ENCODE results near the gene GGA1. TPM values are rescaled to one million over a fixed set of nuclear protein-coding genes. Genes with fewer than 3 reads are reported as not detected.

The GGA1 gene
- total RNA-seq, 1 experiment from 2014 or later: 89.8 TPM

DNA sequence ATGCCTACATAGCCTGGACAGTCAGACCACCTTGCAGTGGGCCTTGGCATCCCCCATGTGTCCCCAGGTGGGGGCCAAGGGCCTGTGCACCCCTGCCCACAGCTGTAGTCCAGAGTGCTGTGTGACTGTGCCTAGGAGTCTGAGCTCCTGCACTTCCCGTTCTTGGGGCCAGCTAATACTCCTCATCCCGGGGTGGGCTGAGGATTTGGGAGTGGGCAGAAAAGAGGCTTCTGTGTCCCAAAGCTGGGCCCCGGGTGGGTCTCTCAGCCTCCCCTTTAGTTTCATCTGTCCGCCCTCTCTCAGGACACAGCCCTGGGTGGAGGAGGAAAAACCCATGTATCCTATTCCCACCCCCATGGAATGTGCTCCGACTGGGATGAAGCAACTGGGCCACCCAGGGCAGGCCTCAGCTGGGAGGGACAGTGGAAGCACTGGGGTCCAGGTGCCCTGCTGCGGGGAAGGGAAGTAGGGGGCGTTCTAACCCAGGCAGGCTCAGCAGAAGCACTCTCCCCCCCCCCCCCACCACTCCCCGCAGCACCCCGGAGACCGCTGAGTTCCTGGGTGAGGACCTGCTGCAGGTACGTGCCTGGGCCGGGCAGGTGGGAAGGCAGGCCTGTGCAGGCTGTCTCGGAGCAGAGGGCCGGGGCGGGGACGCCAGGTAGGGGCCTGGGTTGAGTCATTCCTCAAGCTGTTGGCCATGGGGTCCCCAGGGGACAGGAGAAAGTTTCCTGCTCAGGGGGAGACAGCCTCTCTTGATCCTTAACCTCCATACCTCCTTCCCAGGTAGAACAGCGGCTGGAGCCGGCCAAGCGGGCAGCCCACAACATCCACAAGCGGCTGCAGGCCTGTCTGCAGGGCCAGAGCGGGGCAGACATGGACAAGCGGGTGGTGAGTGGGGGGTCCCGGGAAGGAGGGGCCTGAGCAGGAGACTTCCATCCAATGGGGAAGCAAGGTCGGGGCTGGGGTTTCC, 32.2 kb downstream of the GGA1 start:
- peak overlapping the region; percentile 77 for H3K27ac Mint-ChIP-seq (ENCODE audit: unreplicated experiment)
- H3K4me3 Mint-ChIP-seq (ENCODE audit: low read depth, unreplicated experiment): peak overlapping the region; percentile 72
- peaks cover 52% of the 10 kb centered on the region for H3K36me3 Mint-ChIP-seq (ENCODE audit: insufficient read depth, unreplicated experiment)
- BruUV-seq (replicated peaks): no TSS peak
- TF ChIP-seq, protein P1, sequence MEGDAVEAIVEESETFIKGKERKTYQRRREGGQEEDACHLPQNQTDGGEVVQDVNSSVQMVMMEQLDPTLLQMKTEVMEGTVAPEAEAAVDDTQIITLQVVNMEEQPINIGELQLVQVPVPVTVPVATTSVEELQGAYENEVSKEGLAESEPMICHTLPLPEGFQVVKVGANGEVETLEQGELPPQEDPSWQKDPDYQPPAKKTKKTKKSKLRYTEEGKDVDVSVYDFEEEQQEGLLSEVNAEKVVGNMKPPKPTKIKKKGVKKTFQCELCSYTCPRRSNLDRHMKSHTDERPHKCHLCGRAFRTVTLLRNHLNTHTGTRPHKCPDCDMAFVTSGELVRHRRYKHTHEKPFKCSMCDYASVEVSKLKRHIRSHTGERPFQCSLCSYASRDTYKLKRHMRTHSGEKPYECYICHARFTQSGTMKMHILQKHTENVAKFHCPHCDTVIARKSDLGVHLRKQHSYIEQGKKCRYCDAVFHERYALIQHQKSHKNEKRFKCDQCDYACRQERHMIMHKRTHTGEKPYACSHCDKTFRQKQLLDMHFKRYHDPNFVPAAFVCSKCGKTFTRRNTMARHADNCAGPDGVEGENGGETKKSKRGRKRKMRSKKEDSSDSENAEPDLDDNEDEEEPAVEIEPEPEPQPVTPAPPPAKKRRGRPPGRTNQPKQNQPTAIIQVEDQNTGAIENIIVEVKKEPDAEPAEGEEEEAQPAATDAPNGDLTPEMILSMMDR (IDR thresholded peaks at IDR 0.05; ENCODE audit: unreplicated experiment): no peak
- H3K4me1 Mint-ChIP-seq (ENCODE audit: low read depth, unreplicated experiment): peaks cover 9% of the 10 kb centered on the region
- CTCF ChIA-PET: interaction anchor here (0.7 to 1.2 kb wide), 3 partner anchors 15 to 87 kb away, joined by 3 to 4 read pairs (median 3); no protein-coding TSS in a partner anchor
- no peaks in the 10 kb centered on the region for H3K9me3 Mint-ChIP-seq (ENCODE audit: low read depth, unreplicated experiment)
- no peaks in the 10 kb centered on the region for H3K27me3 Mint-ChIP-seq (ENCODE audit: unreplicated experiment)
- no peak for DNase-seq
- intact Hi-C loops (cut with micrococcal nuclease; ENCODE audit: unreplicated experiment): loop anchor here (10.0 kb wide), 1 partner anchor 154 kb away; no protein-coding TSS in a partner anchor

DNA sequence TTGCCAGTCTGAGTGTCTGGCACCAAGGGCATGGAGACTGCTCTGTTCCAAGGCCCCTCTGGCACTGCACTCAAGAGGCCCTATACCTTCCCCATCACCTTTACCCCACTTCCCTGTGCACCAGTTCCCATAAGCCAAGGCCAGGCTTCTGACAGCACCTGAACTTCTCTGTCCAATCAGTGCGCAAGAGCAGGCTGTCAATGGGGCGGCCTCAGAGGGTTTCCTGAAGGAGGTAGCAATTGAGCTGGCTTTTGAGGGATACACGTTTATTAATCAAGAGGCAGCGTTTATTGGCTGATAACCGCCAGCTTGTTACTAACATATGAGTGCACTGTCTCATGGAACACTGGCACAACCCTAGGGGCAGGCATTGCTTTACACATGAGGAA, 32.9 kb downstream of the GGA1 start:
- H3K9me3 Mint-ChIP-seq (ENCODE audit: low read depth, unreplicated experiment): no peaks in the 10 kb centered on the region
- peaks cover 9% of the 10 kb centered on the region for H3K4me1 Mint-ChIP-seq (ENCODE audit: low read depth, unreplicated experiment)
- no peaks in the 10 kb centered on the region for H3K27me3 Mint-ChIP-seq (ENCODE audit: unreplicated experiment)
- no peak overlapping the region for H3K27ac Mint-ChIP-seq (ENCODE audit: unreplicated experiment)
- BruUV-seq (replicated peaks): no TSS peak
- intact Hi-C loops (cut with micrococcal nuclease; ENCODE audit: unreplicated experiment): loop anchor here (10.0 kb wide), 1 partner anchor 153 kb away; no protein-coding TSS in a partner anchor
- TF ChIP-seq, protein P1 (IDR thresholded peaks at IDR 0.05; ENCODE audit: unreplicated experiment): no peak
- peaks cover 56% of the 10 kb centered on the region for H3K36me3 Mint-ChIP-seq (ENCODE audit: insufficient read depth, unreplicated experiment)
- H3K4me3 Mint-ChIP-seq (ENCODE audit: low read depth, unreplicated experiment): no peak overlapping the region
- DNase-seq: no peak
- CTCF ChIA-PET: interaction anchor here (0.8 kb wide), 1 partner anchor 35 kb away, joined by 3 read pairs; no protein-coding TSS in a partner anchor

DNA sequence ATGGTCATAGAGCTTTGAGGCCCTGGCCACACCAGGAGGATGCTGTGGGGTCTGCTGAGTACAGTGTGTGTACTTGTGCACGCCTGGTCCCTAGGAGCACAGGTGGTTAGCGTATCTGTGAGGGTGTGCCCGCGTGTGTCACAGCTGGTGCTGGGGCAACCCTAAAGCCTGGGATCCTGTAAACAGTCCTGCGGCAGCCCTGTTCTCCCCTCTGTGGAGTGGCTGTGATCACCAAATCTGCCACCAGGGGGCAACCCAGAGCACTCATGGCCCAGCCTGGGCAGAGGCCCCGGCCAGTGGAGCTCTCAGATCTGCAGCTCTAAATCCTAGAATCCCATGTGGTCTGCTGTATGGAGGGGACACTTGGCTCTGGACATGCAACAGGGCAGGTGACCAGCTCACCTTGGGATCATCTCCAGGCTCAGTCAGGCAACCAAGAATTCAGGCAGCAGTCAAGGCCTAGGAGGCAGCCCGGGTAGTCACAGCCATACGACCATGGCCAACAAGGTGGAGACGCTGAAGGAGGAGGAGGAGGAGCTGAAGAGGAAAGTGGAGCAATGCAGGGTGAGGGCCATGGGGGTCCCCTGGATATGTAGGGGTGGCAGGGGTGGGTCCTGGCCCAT, 34.7 kb downstream of the GGA1 start:
- Mint-ChIP-seq H3K27ac (ENCODE audit: unreplicated experiment) (no peak overlapping the region), H3K9me3 (ENCODE audit: low read depth, unreplicated experiment) (no peaks in the 10 kb centered on the region), H3K4me1 (ENCODE audit: low read depth, unreplicated experiment) (peaks cover 8% of the 10 kb centered on the region), H3K4me3 (ENCODE audit: low read depth, unreplicated experiment) (no peak overlapping the region), H3K27me3 (ENCODE audit: unreplicated experiment) (no peaks in the 10 kb centered on the region), H3K36me3 (ENCODE audit: insufficient read depth, unreplicated experiment) (peaks cover 49% of the 10 kb centered on the region)
- TF ChIP-seq, protein P1 (IDR thresholded peaks at IDR 0.05; ENCODE audit: unreplicated experiment): peak; percentile 94
- intact Hi-C loops (cut with micrococcal nuclease; ENCODE audit: unreplicated experiment): loop anchor here (1.0 to 10.0 kb wide), 2 partner anchors 38 to 151 kb away; no protein-coding TSS in a partner anchor
- DNase-seq: peak; percentile 92
- no TSS peak for BruUV-seq (replicated peaks)
- CTCF ChIA-PET: interaction anchor here (0.5 to 2.3 kb wide), 23 partner anchors 9 to 373 kb away, joined by 3 to 42 read pairs (median 6); partner anchors contain the start of genes GCAT, GGA1, LGALS1 and NOL12

DNA sequence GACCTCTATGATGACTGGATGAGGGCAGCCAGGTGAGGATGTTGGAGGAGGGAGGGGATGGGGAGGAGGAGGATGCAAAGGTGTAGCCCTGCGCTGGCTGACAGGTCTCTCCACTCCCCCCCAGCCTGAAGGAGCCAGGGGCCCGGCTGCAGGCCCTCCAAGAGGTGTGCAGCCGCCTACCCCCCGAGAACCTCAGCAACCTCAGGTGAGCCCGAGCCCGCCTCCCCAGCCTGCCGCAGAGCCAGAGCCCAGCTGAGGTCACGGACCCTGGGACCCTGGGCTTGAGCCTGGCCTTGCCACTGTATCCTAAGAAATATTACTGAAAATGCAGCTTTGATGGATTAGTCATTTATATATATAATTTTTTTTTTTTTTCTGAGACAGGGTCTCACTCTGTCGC, 38.7 kb downstream of the GGA1 start:
- intact Hi-C loops (cut with micrococcal nuclease; ENCODE audit: unreplicated experiment): loop anchor here (10.0 kb wide), 1 partner anchor 147 kb away; no protein-coding TSS in a partner anchor
- no peaks in the 10 kb centered on the region for H3K27me3 Mint-ChIP-seq (ENCODE audit: unreplicated experiment)
- no peaks in the 10 kb centered on the region for H3K9me3 Mint-ChIP-seq (ENCODE audit: low read depth, unreplicated experiment)
- no TSS peak for BruUV-seq (replicated peaks)
- TF ChIP-seq, protein P1 (IDR thresholded peaks at IDR 0.05; ENCODE audit: unreplicated experiment): no peak
- H3K36me3 Mint-ChIP-seq (ENCODE audit: insufficient read depth, unreplicated experiment): peaks cover 30% of the 10 kb centered on the region
- CTCF ChIA-PET: no interaction called here
- no peak overlapping the region for H3K27ac Mint-ChIP-seq (ENCODE audit: unreplicated experiment)
- no peak overlapping the region for H3K4me3 Mint-ChIP-seq (ENCODE audit: low read depth, unreplicated experiment)
- DNase-seq: no peak
- no peaks in the 10 kb centered on the region for H3K4me1 Mint-ChIP-seq (ENCODE audit: low read depth, unreplicated experiment)

Data from Calu3 (cell line).